Measurements from ENCODE around the gene SINHCAF.
"Not testable (repeated sequence)": the region's sequence is repeated elsewhere in the genome, so short reads cannot be mapped to it uniquely, and the experiment has no call there.

SINHCAF gene

GRCh38 chr12:31238764-31239387 lies 87.1 kb downstream of the SINHCAF start:
- Histone ChIP-seq H3K27me3 (ENCODE audit: insufficient read depth, low read length) (no peaks in the 10 kb centered on the region), H3K36me3 (ENCODE audit: insufficient read depth, low read length) (no peaks in the 10 kb centered on the region), H3K9me3 (ENCODE audit: insufficient read depth, low read depth, low read length) (no peaks in the 10 kb centered on the region), H3K27ac (ENCODE audit: low read depth, low read length) (no peak overlapping the region), H3K4me3 (ENCODE audit: low read length) (no peak overlapping the region), H3K4me1 (ENCODE audit: insufficient read depth, low read length) (peaks cover 5% of the 10 kb centered on the region; the same call in 1 of the 2 replicates), H3K9ac (ENCODE audit: low read depth, low read length) (no peak overlapping the region)
- WGBS, result 39% methylated on average over 11 of the region's 11 CpGs

- H3K9ac ChIP-seq (ENCODE audit: low read depth, low read length); H3K27me3 ChIP-seq (ENCODE audit: insufficient read depth, low read length); H3K27ac ChIP-seq (ENCODE audit: low read depth, low read length); H3K4me1 ChIP-seq (ENCODE audit: insufficient read depth, low read length); H3K36me3 ChIP-seq (ENCODE audit: insufficient read depth, low read length); H3K9me3 ChIP-seq (ENCODE audit: insufficient read depth, low read depth, low read length); H3K4me3 ChIP-seq (ENCODE audit: low read length): not testable (repeated sequence)
- 88% methylated on average over 10 of the region's 10 CpGs for WGBS
These were observed 87.6 kb downstream of the SINHCAF start for GRCh38 chr12:31238333-31238732.

GRCh38 chr12:31236998-31237637 lies 88.8 kb downstream of the SINHCAF start:
- H3K27ac ChIP-seq (ENCODE audit: low read depth, low read length), result no peak overlapping the region
- H3K36me3 ChIP-seq (ENCODE audit: insufficient read depth, low read length), result no peaks in the 10 kb centered on the region
- peaks cover 5% of the 10 kb centered on the region; the same call in 1 of the 2 replicates for H3K4me1 ChIP-seq (ENCODE audit: insufficient read depth, low read length)
- H3K4me3 ChIP-seq (ENCODE audit: low read length), result no peak overlapping the region
- H3K27me3 ChIP-seq (ENCODE audit: insufficient read depth, low read length), result no peaks in the 10 kb centered on the region
- H3K9me3 ChIP-seq (ENCODE audit: insufficient read depth, low read depth, low read length), result no peaks in the 10 kb centered on the region
- no peak overlapping the region for H3K9ac ChIP-seq (ENCODE audit: low read depth, low read length)
- 94% methylated on average over 11 of the region's 11 CpGs for WGBS

- Histone ChIP-seq H3K9me3 (ENCODE audit: insufficient read depth, low read depth, low read length) (no peaks in the 10 kb centered on the region), H3K4me3 (ENCODE audit: low read length) (no peak overlapping the region), H3K27ac (ENCODE audit: low read depth, low read length) (no peak overlapping the region), H3K27me3 (ENCODE audit: insufficient read depth, low read length) (no peaks in the 10 kb centered on the region), H3K36me3 (ENCODE audit: insufficient read depth, low read length) (no peaks in the 10 kb centered on the region), H3K4me1 (ENCODE audit: insufficient read depth, low read length) (peaks cover 5% of the 10 kb centered on the region; the same call in 1 of the 2 replicates), H3K9ac (ENCODE audit: low read depth, low read length) (no peak overlapping the region)
- WGBS, result 86% methylated on average over 9 of the region's 9 CpGs
These were observed 90.0 kb downstream of the SINHCAF start for GRCh38 chr12:31235868-31236395.

- H3K4me1 ChIP-seq (ENCODE audit: insufficient read depth, low read length), result peaks cover 5% of the 10 kb centered on the region; the same call in 1 of the 2 replicates
- no peak overlapping the region for H3K9ac ChIP-seq (ENCODE audit: low read depth, low read length)
- no peaks in the 10 kb centered on the region for H3K9me3 ChIP-seq (ENCODE audit: insufficient read depth, low read depth, low read length)
- 60% methylated on average over 12 of the region's 12 CpGs for WGBS
- no peaks in the 10 kb centered on the region for H3K36me3 ChIP-seq (ENCODE audit: insufficient read depth, low read length)
- no peaks in the 10 kb centered on the region for H3K27me3 ChIP-seq (ENCODE audit: insufficient read depth, low read length)
- no peak overlapping the region for H3K4me3 ChIP-seq (ENCODE audit: low read length)
- no peak overlapping the region for H3K27ac ChIP-seq (ENCODE audit: low read depth, low read length)
These were observed 90.7 kb downstream of the SINHCAF start for GRCh38 chr12:31234955-31235867.

GRCh38 chr12:31234053-31234840 lies 91.7 kb downstream of the SINHCAF start:
- Histone ChIP-seq H3K9ac (ENCODE audit: low read depth, low read length) (no peak overlapping the region), H3K27me3 (ENCODE audit: insufficient read depth, low read length) (no peaks in the 10 kb centered on the region), H3K4me3 (ENCODE audit: low read length) (no peak overlapping the region), H3K9me3 (ENCODE audit: insufficient read depth, low read depth, low read length) (no peaks in the 10 kb centered on the region), H3K36me3 (ENCODE audit: insufficient read depth, low read length) (no peaks in the 10 kb centered on the region), H3K4me1 (ENCODE audit: insufficient read depth, low read length) (peaks cover 5% of the 10 kb centered on the region; the same call in 1 of the 2 replicates), H3K27ac (ENCODE audit: low read depth, low read length) (no peak overlapping the region)
- WGBS, result 80% methylated on average over 14 of the region's 14 CpGs

- Histone ChIP-seq H3K36me3 (ENCODE audit: insufficient read depth, low read length) (no peaks in the 10 kb centered on the region), H3K9ac (ENCODE audit: low read depth, low read length) (no peak overlapping the region), H3K4me1 (ENCODE audit: insufficient read depth, low read length) (peaks cover 5% of the 10 kb centered on the region; the same call in 1 of the 2 replicates), H3K4me3 (ENCODE audit: low read length) (no peak overlapping the region), H3K9me3 (ENCODE audit: insufficient read depth, low read depth, low read length) (no peaks in the 10 kb centered on the region), H3K27me3 (ENCODE audit: insufficient read depth, low read length) (no peaks in the 10 kb centered on the region), H3K27ac (ENCODE audit: low read depth, low read length) (no peak overlapping the region)
- 73% methylated on average over 5 of the region's 5 CpGs for WGBS
These were observed 92.8 kb downstream of the SINHCAF start for GRCh38 chr12:31233061-31233730.

- no peak overlapping the region for H3K4me3 ChIP-seq (ENCODE audit: low read length)
- no peak overlapping the region for H3K9ac ChIP-seq (ENCODE audit: low read depth, low read length)
- no peak overlapping the region for H3K27ac ChIP-seq (ENCODE audit: low read depth, low read length)
- H3K4me1 ChIP-seq (ENCODE audit: insufficient read depth, low read length), result peaks cover 5% of the 10 kb centered on the region; the same call in 1 of the 2 replicates
- no peaks in the 10 kb centered on the region for H3K27me3 ChIP-seq (ENCODE audit: insufficient read depth, low read length)
- no peaks in the 10 kb centered on the region for H3K36me3 ChIP-seq (ENCODE audit: insufficient read depth, low read length)
- no peaks in the 10 kb centered on the region for H3K9me3 ChIP-seq (ENCODE audit: insufficient read depth, low read depth, low read length)
- WGBS, result 73% methylated on average over 11 of the region's 11 CpGs
These were observed 93.5 kb downstream of the SINHCAF start for GRCh38 chr12:31232361-31232965.

GRCh38 chr12:31231611-31232360 lies 94.2 kb downstream of the SINHCAF start:
- no peak overlapping the region for H3K27ac ChIP-seq (ENCODE audit: low read depth, low read length)
- no peaks in the 10 kb centered on the region for H3K36me3 ChIP-seq (ENCODE audit: insufficient read depth, low read length)
- H3K9ac ChIP-seq (ENCODE audit: low read depth, low read length), result no peak overlapping the region
- no peak overlapping the region for H3K4me3 ChIP-seq (ENCODE audit: low read length)
- 78% methylated on average over 14 of the region's 14 CpGs for WGBS
- H3K4me1 ChIP-seq (ENCODE audit: insufficient read depth, low read length), result peaks cover 5% of the 10 kb centered on the region; the same call in 1 of the 2 replicates
- H3K27me3 ChIP-seq (ENCODE audit: insufficient read depth, low read length), result no peaks in the 10 kb centered on the region
- H3K9me3 ChIP-seq (ENCODE audit: insufficient read depth, low read depth, low read length), result no peaks in the 10 kb centered on the region

All from HUES64 (cell line).